Colonic mucosa (tissue), 4 donors: Measurements from ENCODE around the gene THSD7B. TPM values are rescaled to one million over a fixed set of nuclear protein-coding genes. Genes with fewer than 3 reads are reported as not detected.
"Not testable (repeated sequence)": the region's sequence is repeated elsewhere in the genome, so short reads cannot be mapped to it uniquely, and the experiment has no call there.

Experiments used
- DNase-seq: peaks from one replicate; pipeline ENCODE4 v3.0.0-alpha.2; 2020
- H3K27ac ChIP-seq: fragments of 200-600 bp; one replicate; pipeline ENCODE4 v1.8.0; 2021
- H3K27me3 ChIP-seq: fragments of 200-600 bp; one replicate; pipeline ENCODE4 v1.8.0; 2021
- H3K36me3 ChIP-seq: fragments of 200-600 bp; one replicate; pipeline ENCODE4 v1.8.0; 2021
- H3K4me1 ChIP-seq: fragments of 200-600 bp; one replicate; pipeline ENCODE4 v1.8.0; 2021; ENCODE audit warnings: mild to moderate bottlenecking
- H3K4me3 ChIP-seq: fragments of 200-600 bp; one replicate; pipeline ENCODE4 v1.8.0; 2021
- H3K9ac ChIP-seq, 2 donors: one replicate each; pipeline ENCODE4 v1.7.0; 2013; ENCODE audit warnings: control low read depth in 2 of 2, low read depth in 2 of 2, low read length in 2 of 2
- H3K9me3 ChIP-seq: fragments of 200-600 bp; one replicate; pipeline ENCODE4 v1.8.0; 2021
- CTCF ChIP-seq: fragments of 200-600 bp; IDR thresholded peaks from one replicate; pipeline ENCODE4 v1.8.0; 2022; ENCODE audit warnings: antibody characterized with exemption, mild to moderate bottlenecking
- intact Hi-C: fragments of 100-400 bp; cut with DNase I; formaldehyde crosslinking; loops from one replicate; pipeline ENCODE4 v1.14.1; 2022
- total RNA-seq, 2 donors: library from RNA; stranded (reverse); fragmentation: NEBNext Ultra II Directional in 1 of 2; extraction: Animal tissue kit (Norgen Biotek cat#: 25700) in 1 of 2; gene quantifications; one replicate each; pipeline ENCODE4 v1.2.1, GENCODE V29; 2021
- donor health status: healthy.
- donor health status: DM: no; HTN: no; CAD: no.
- donor health status: DM: no; HTN: no; CAD: no.

Gene THSD7B
- total RNA-seq, 2 donors from 2014 or later, result 0.05 to 0.29 TPM

- intact Hi-C loops, result no loop called here
- H3K4me3 ChIP-seq, result no peak overlapping the region
- TF ChIP-seq CTCF, result no peak
- H3K9ac ChIP-seq, result no peak overlapping the region
- DNase-seq, result no peak
- no peaks in the 10 kb centered on the region for H3K36me3 ChIP-seq
- H3K4me1 ChIP-seq, result no peaks in the 10 kb centered on the region
- no peaks in the 10 kb centered on the region for H3K9me3 ChIP-seq
- H3K27ac ChIP-seq, result no peak overlapping the region
- H3K27me3 ChIP-seq, result no peaks in the 10 kb centered on the region
Measured at GRCh38 chr2:137689549-137689948, 924.2 kb downstream of the THSD7B start.

GRCh38 chr2:137693534-137693933 lies 928.2 kb downstream of the THSD7B start:
- H3K27me3 ChIP-seq, result no peaks in the 10 kb centered on the region
- H3K36me3 ChIP-seq, result no peaks in the 10 kb centered on the region
- DNase-seq, result no peak
- no peaks in the 10 kb centered on the region for H3K9me3 ChIP-seq
- H3K27ac ChIP-seq, result no peak overlapping the region
- intact Hi-C loops, result no loop called here
- no peaks in the 10 kb centered on the region for H3K4me1 ChIP-seq
- no peak overlapping the region for H3K4me3 ChIP-seq
- TF ChIP-seq CTCF, result no peak
- H3K9ac ChIP-seq, result no peak overlapping the region

GRCh38 chr2:137696916-137697315 lies 931.6 kb downstream of the THSD7B start:
- TF ChIP-seq CTCF, result no peak
- no peaks in the 10 kb centered on the region for H3K36me3 ChIP-seq

GRCh38 chr2:137700250-137700649 lies 934.9 kb downstream of the THSD7B start:
- H3K9ac ChIP-seq, H3K9me3 ChIP-seq, H3K4me1 ChIP-seq, intact Hi-C loops, H3K4me3 ChIP-seq, H3K27me3 ChIP-seq, H3K27ac ChIP-seq, DNase-seq, H3K36me3 ChIP-seq: not testable (repeated sequence)

More at GRCh38 chr2:137696916-137697315, 931.6 kb downstream of the THSD7B start:
- Histone ChIP-seq H3K27ac (no peak overlapping the region), H3K4me3 (no peak overlapping the region), H3K9me3 (no peaks in the 10 kb centered on the region), H3K27me3 (no peaks in the 10 kb centered on the region), H3K9ac (no peak overlapping the region), H3K4me1 (no peaks in the 10 kb centered on the region)
- intact Hi-C loops, result no loop called here
- DNase-seq, result no peak

- TF ChIP-seq CTCF, result no peak
- no peaks in the 10 kb centered on the region for H3K9me3 ChIP-seq
- no peak for DNase-seq
- no peaks in the 10 kb centered on the region for H3K27me3 ChIP-seq
- no peak overlapping the region for H3K4me3 ChIP-seq
- intact Hi-C loops, result no loop called here
- H3K27ac ChIP-seq, result no peak overlapping the region
- H3K4me1 ChIP-seq, result no peaks in the 10 kb centered on the region
- H3K9ac ChIP-seq, result no peak overlapping the region
- no peaks in the 10 kb centered on the region for H3K36me3 ChIP-seq
Measured at GRCh38 chr2:137700681-137701080, 935.3 kb downstream of the THSD7B start.

GRCh38 chr2:137705296-137705695 lies 940.0 kb downstream of the THSD7B start:
- intact Hi-C loops, result no loop called here
- Histone ChIP-seq H3K4me1 (no peaks in the 10 kb centered on the region), H3K36me3 (no peaks in the 10 kb centered on the region), H3K9me3 (no peaks in the 10 kb centered on the region), H3K4me3 (no peak overlapping the region), H3K27ac (no peak overlapping the region), H3K27me3 (no peaks in the 10 kb centered on the region), H3K9ac (no peak overlapping the region)
- TF ChIP-seq CTCF, result no peak
- DNase-seq, result no peak
